Measurements from ENCODE around the gene ARHGEF28. TPM values are rescaled to one million over a fixed set of nuclear protein-coding genes. Genes with fewer than 3 reads are reported as not detected.

The ARHGEF28 gene
- total RNA-seq, 1 donor from 2014 or later = 72.1 TPM

GRCh38 chr5:73831066-73831465 lies 205.1 kb downstream of the ARHGEF28 start:
- no peak for DNase-seq (ENCODE audit: low read depth)
- TF ChIP-seq CTCF (conservative IDR thresholded peaks at IDR 0.05; ENCODE audit: low read depth, low read length) = no peak
- H3K4me3 ChIP-seq (ENCODE audit: low read depth, low read length) = no peak overlapping the region

GRCh38 chr5:73834693-73835092 lies 208.7 kb downstream of the ARHGEF28 start:
- no peak overlapping the region for H3K4me3 ChIP-seq (ENCODE audit: low read depth, low read length)
- DNase-seq (ENCODE audit: low read depth) = no peak
- TF ChIP-seq CTCF (conservative IDR thresholded peaks at IDR 0.05; ENCODE audit: low read depth, low read length) = no peak

- H3K4me3 ChIP-seq (ENCODE audit: low read depth, low read length) = no peak overlapping the region
- TF ChIP-seq CTCF (conservative IDR thresholded peaks at IDR 0.05; ENCODE audit: low read depth, low read length) = no peak
- no peak for DNase-seq (ENCODE audit: low read depth)
Observed at GRCh38 chr5:73835726-73836125, 209.7 kb downstream of the ARHGEF28 start.

- DNase-seq (ENCODE audit: low read depth) = no peak
- no peak overlapping the region for H3K4me3 ChIP-seq (ENCODE audit: low read depth, low read length)
- no peak for TF ChIP-seq CTCF (conservative IDR thresholded peaks at IDR 0.05; ENCODE audit: low read depth, low read length)
Observed at GRCh38 chr5:73836607-73837006, 210.6 kb downstream of the ARHGEF28 start.

GRCh38 chr5:73838901-73839300 lies 212.9 kb downstream of the ARHGEF28 start:
- no peak overlapping the region for H3K4me3 ChIP-seq (ENCODE audit: low read depth, low read length)
- no peak for TF ChIP-seq CTCF (conservative IDR thresholded peaks at IDR 0.05; ENCODE audit: low read depth, low read length)
- no peak for DNase-seq (ENCODE audit: low read depth)

GRCh38 chr5:73841641-73842040 lies 215.6 kb downstream of the ARHGEF28 start:
- no peak for DNase-seq (ENCODE audit: low read depth)
- TF ChIP-seq CTCF (conservative IDR thresholded peaks at IDR 0.05; ENCODE audit: low read depth, low read length) = no peak
- no peak overlapping the region for H3K4me3 ChIP-seq (ENCODE audit: low read depth, low read length)

- TF ChIP-seq CTCF (conservative IDR thresholded peaks at IDR 0.05; ENCODE audit: low read depth, low read length) = no peak
- no peak for DNase-seq (ENCODE audit: low read depth)
- no peak overlapping the region for H3K4me3 ChIP-seq (ENCODE audit: low read depth, low read length)
Observed at GRCh38 chr5:73844165-73844564, 218.2 kb downstream of the ARHGEF28 start.
